H1 (cell line): ENCODE data around the gene YIPF5. TPM values are rescaled to one million over a fixed set of nuclear protein-coding genes. Genes with fewer than 3 reads are reported as not detected.

Experiments used
- CTCF ChIA-PET: fragments of 300-600 bp; sonication (Branson Sonifier 250); formaldehyde crosslinking; loops from one replicate; lab custom pipeline; 2021; ENCODE audit not compliant: partially characterized antibody; lab: Charles Lee
- POLR2A ChIA-PET: fragments of 300-600 bp; sonication (Branson Sonifier 250); formaldehyde crosslinking; loops from one replicate; lab custom pipeline; 2021; ENCODE audit warnings: inconsistent platforms; ENCODE audit not compliant: partially characterized antibody; lab: Charles Lee
- DNase-seq, 2 experiments: peaks; one replicate each; pipeline versions ENCODE4 v3.0.0 to v3.0.0-alpha.2; 2010 to 2022; ENCODE audit warnings: low spot score in 2 of 2, low read depth in 1 of 2, mixed read lengths in 1 of 2
- FAIRE-seq: peaks from 2 replicates; lab custom pipeline; 2011; peaks lifted over from hg19 to GRCh38; lab: Jason Lieb, UNC
- H2AFZ ChIP-seq: 2 replicates; pipeline ENCODE4 v1.8.1; 2012; ENCODE audit warnings: low read length, inconsistent platforms
- H2AK5ac ChIP-seq: 2 replicates; pipeline ENCODE4 v1.6.1; 2013; ENCODE audit warnings: low read depth, low read length
- H2BK120ac ChIP-seq: replicated peaks from 2 replicates; pipeline ENCODE3; 2013; ENCODE audit warnings: low read depth, low read length, inconsistent platforms
- H2BK12ac ChIP-seq: 2 replicates; pipeline ENCODE4 v1.6.1; 2013; ENCODE audit warnings: low read depth, low read length
- H2BK15ac ChIP-seq: 2 replicates; pipeline ENCODE4 v1.6.1; 2013; ENCODE audit warnings: low read length
- H2BK20ac ChIP-seq: 2 replicates; pipeline ENCODE4 v1.6.1; 2013; ENCODE audit warnings: low read length
- H2BK5ac ChIP-seq: 2 replicates; pipeline ENCODE4 v1.6.1; 2013; ENCODE audit warnings: low read depth, low read length
- H3K14ac ChIP-seq: 2 replicates; pipeline ENCODE4 v1.6.1; 2013; ENCODE audit warnings: inconsistent platforms; ENCODE audit not compliant: insufficient read length
- H3K18ac ChIP-seq: 2 replicates; pipeline ENCODE4 v1.6.1; 2013; ENCODE audit warnings: low read length; ENCODE audit errors: extremely low read depth
- H3K23ac ChIP-seq: 2 replicates; pipeline ENCODE4 v1.6.1; 2013; ENCODE audit warnings: inconsistent platforms; ENCODE audit not compliant: insufficient read length
- H3K23me2 ChIP-seq: 2 replicates; pipeline ENCODE4 v1.6.1; 2013; ENCODE audit warnings: low read depth, low read length
- H3K27ac ChIP-seq: 2 replicates; pipeline ENCODE4 v1.6.1; 2011; ENCODE audit warnings: low read depth, low read length, inconsistent platforms
- H3K27me3 ChIP-seq, 4 experiments: replicated peaks in 1 of 4; 1 replicate in 1 of 4; 2 replicates in 3 of 4; pipeline versions ENCODE4 v1.6.1 to v1.8.1; 2011 to 2013; ENCODE audit warnings: low read length in 3 of 4, mild to moderate bottlenecking in 3 of 4, inconsistent platforms in 2 of 4, mixed read lengths in 2 of 4, moderate library complexity in 1 of 4; ENCODE audit not compliant: control insufficient read depth in 3 of 4, insufficient read depth in 3 of 4; ENCODE audit errors: extremely low read depth in 1 of 4
- H3K36me3 ChIP-seq, 4 experiments: 2 replicates each; pipeline versions ENCODE4 v1.6.1 to v1.8.1; 2011 to 2013; ENCODE audit warnings: mild to moderate bottlenecking in 4 of 4, low read length in 3 of 4, moderate library complexity in 2 of 4, control low read depth in 1 of 4, inconsistent platforms in 1 of 4; ENCODE audit not compliant: insufficient read depth in 4 of 4, control insufficient read depth in 2 of 4
- H3K4ac ChIP-seq: replicated peaks from 2 replicates; pipeline ENCODE3; 2013; ENCODE audit warnings: low read length, low read depth, mixed read lengths, inconsistent platforms; ENCODE audit not compliant: insufficient read length
- H3K4me1 ChIP-seq, 4 experiments: replicated peaks in 1 of 4; 1 replicate in 1 of 4; 2 replicates in 3 of 4; pipeline versions ENCODE4 v1.6.1 to v1.8.1; 2011 to 2013; ENCODE audit warnings: low read length in 3 of 4, inconsistent platforms in 2 of 4, mixed read lengths in 1 of 4; ENCODE audit not compliant: insufficient read depth in 4 of 4, control insufficient read depth in 3 of 4
- H3K4me2 ChIP-seq, 2 experiments: 2 replicates each; pipeline versions ENCODE4 v1.6.1 to v1.8.1; 2011 to 2013; ENCODE audit warnings: low read depth in 2 of 2, low read length in 2 of 2, control low read depth in 1 of 2, inconsistent platforms in 1 of 2, mild to moderate bottlenecking in 1 of 2; ENCODE audit not compliant: insufficient read depth in 1 of 2
- H3K4me3 ChIP-seq, 4 experiments: fragments of 200-600, 300-600 bp in 1 of 4; sonication (generic), shearing (Covaris generic), sonication (Bioruptor Twin) in 1 of 4; 2 replicates each; pipeline versions ENCODE4 v1.5.1 to v1.8.1; 2011 to 2016; ENCODE audit warnings: low read length in 4 of 4, low read depth in 3 of 4, control low read depth in 2 of 4, inconsistent platforms in 2 of 4, mild to moderate bottlenecking in 2 of 4, mixed read lengths in 1 of 4, moderate library complexity in 1 of 4; ENCODE audit not compliant: insufficient read depth in 2 of 4; ENCODE audit errors: extremely low read depth in 1 of 4
- H3K56ac ChIP-seq: replicated peaks from 2 replicates; pipeline ENCODE3; 2013; ENCODE audit warnings: low read depth, mild to moderate bottlenecking, mixed read lengths, low read length, inconsistent platforms; ENCODE audit not compliant: insufficient read length
- H3K79me1 ChIP-seq: 2 replicates; pipeline ENCODE4 v1.6.1; 2013; ENCODE audit warnings: low read depth, low read length, control low read depth
- H3K79me2 ChIP-seq, 2 experiments: 2 replicates each; pipeline versions ENCODE4 v1.6.1 to v1.8.1; 2012 to 2013; ENCODE audit warnings: low read length in 2 of 2, mild to moderate bottlenecking in 2 of 2, inconsistent platforms in 1 of 2; ENCODE audit not compliant: insufficient read depth in 2 of 2, control insufficient read depth in 1 of 2
- H3K9ac ChIP-seq, 4 experiments: replicated peaks in 1 of 4; 1 replicate in 1 of 4; 2 replicates in 3 of 4; pipeline versions ENCODE4 v1.6.1 to v1.8.1; 2011 to 2013; ENCODE audit warnings: low read depth in 3 of 4, low read length in 3 of 4, control low read depth in 2 of 4, mild to moderate bottlenecking in 2 of 4, moderate library complexity in 2 of 4, inconsistent platforms in 1 of 4; ENCODE audit errors: extremely low read depth in 1 of 4
- H3K9me3 ChIP-seq, 2 experiments: 2 replicates each; pipeline versions ENCODE4 v1.6.1 to v1.8.1; 2012 to 2013; ENCODE audit warnings: mild to moderate bottlenecking in 2 of 2, moderate library complexity in 2 of 2, control low read depth in 1 of 2, inconsistent platforms in 1 of 2, low read depth in 1 of 2, low read length in 1 of 2, mixed read lengths in 1 of 2; ENCODE audit not compliant: insufficient read depth in 2 of 2
- H4K20me1 ChIP-seq, 2 experiments: replicated peaks in 1 of 2; 2 replicates each; pipeline versions ENCODE3 to v1.8.1; 2011 to 2013; ENCODE audit warnings: inconsistent platforms in 2 of 2, low read length in 2 of 2, mild to moderate bottlenecking in 1 of 2; ENCODE audit not compliant: insufficient read depth in 2 of 2, control insufficient read depth in 1 of 2
- H4K5ac ChIP-seq: 2 replicates; pipeline ENCODE4 v1.6.1; 2013; ENCODE audit warnings: low read length, low read depth, mixed read lengths, inconsistent platforms; ENCODE audit not compliant: insufficient read length
- H4K8ac ChIP-seq: 2 replicates; pipeline ENCODE4 v1.8.0; 2013; ENCODE audit warnings: mild to moderate bottlenecking, moderate library complexity, low read length, inconsistent platforms; ENCODE audit not compliant: insufficient read depth; ENCODE audit errors: extremely low read depth
- H4K91ac ChIP-seq: replicated peaks from 2 replicates; pipeline ENCODE3; 2013; ENCODE audit warnings: low read length, mixed read lengths, inconsistent platforms; ENCODE audit not compliant: insufficient read length
- BACH1 ChIP-seq: IDR thresholded peaks from 2 replicates; pipeline ENCODE4 v1.6.1; 2012; ENCODE audit warnings: low read length, improper control_type of control experiment
- CHD1 ChIP-seq: IDR thresholded peaks from 2 replicates; pipeline ENCODE4 v1.6.1; 2012; ENCODE audit warnings: low read depth, low read length, improper control_type of control experiment
- CHD2 ChIP-seq: IDR thresholded peaks from 2 replicates; pipeline ENCODE4 v1.6.1; 2012; ENCODE audit warnings: low read length, improper control_type of control experiment
- CREB1 ChIP-seq: IDR thresholded peaks from 2 replicates; pipeline ENCODE4 v1.6.1; 2012; ENCODE audit warnings: inconsistent platforms
- GTF2F1 ChIP-seq: IDR thresholded peaks from 2 replicates; pipeline ENCODE4 v1.6.1; 2012; ENCODE audit warnings: low read depth, low read length, improper control_type of control experiment, borderline replicate concordance
- JUND ChIP-seq: IDR thresholded peaks from 2 replicates; pipeline ENCODE4 v1.6.1; 2011; ENCODE audit warnings: mild to moderate bottlenecking, improper control_type of control experiment, low read length
- KDM1A ChIP-seq: fragments of 200-600, 300-600 bp; sonication (generic); IDR thresholded peaks from 2 replicates; pipeline ENCODE4 v1.7.1; 2016; ENCODE audit warnings: mild to moderate bottlenecking, low read length, borderline replicate concordance
- KDM4A ChIP-seq: IDR thresholded peaks from one replicate; pipeline ENCODE4 v1.7.1; 2012; ENCODE audit warnings: low read depth, mild to moderate bottlenecking, moderate library complexity, low read length, inconsistent platforms; ENCODE audit not compliant: severe bottlenecking
- RXRA ChIP-seq: IDR thresholded peaks from 2 replicates; pipeline ENCODE4 v1.6.1; 2011; ENCODE audit warnings: low read depth, mild to moderate bottlenecking, low read length, moderate library complexity; ENCODE audit not compliant: insufficient read depth
- SP4 ChIP-seq: IDR thresholded peaks from 2 replicates; pipeline ENCODE4 v1.6.1; 2012; ENCODE audit warnings: low read length, inconsistent platforms
- TAF7 ChIP-seq: optimal IDR thresholded peaks from 2 replicates; pipeline ENCODE3; 2011; ENCODE audit warnings: low read depth, mild to moderate bottlenecking, inconsistent platforms, low read length, moderate library complexity, borderline replicate concordance
- WGBS, 2 experiments: shearing (Covaris generic) in 1 of 2; methylation state at CpG; one replicate each; pipeline versions ENCODE4 v1.1.6 to v1.1.7; 2013 to 2015; ENCODE audit warnings: low lambda C conversion rate in 2 of 2, mixed read lengths in 2 of 2, inconsistent platforms in 1 of 2, low coverage in 1 of 2, missing lambda C conversion rate in 1 of 2; ENCODE audit not compliant: insufficient replicate concordance in 2 of 2, insufficient coverage in 1 of 2, insufficient read length in 1 of 2; ENCODE audit errors: extremely low coverage in 1 of 2, missing lambda C conversion rate in 1 of 2; 5-methylcytosine and 5-hydroxymethylcytosine counted together
- polyA plus RNA-seq, 7 experiments: library from polyadenylated mRNA; depleted of rRNA in 3 of 7; stranded (reverse) in 5 of 7; unstranded in 2 of 7; fragments of >200 nt in 5 of 7; fragments of 200-250 nt in 2 of 7; gene quantifications; 1 replicate in 5 of 7; 2 replicates in 1 of 7; 4 replicates in 1 of 7; pipeline versions ENCODE4 v1.2.1 to v1.2.3, GENCODE V29; 2011 to 2013; ENCODE audit warnings: missing spikeins in 2 of 7, mixed read lengths in 2 of 7
- total RNA-seq: library from RNA; stranded (reverse); fragmentation: NEBNext Ultra II Directional; extraction: Animal tissue kit (Norgen Biotek cat#: 25700); gene quantifications from 2 replicates; pipeline ENCODE4 v1.2.1, GENCODE V29; 2021
- TF ChIP-seq, protein P1 (sequence below): IDR thresholded peaks from 2 replicates; pipeline ENCODE4 v1.6.1; 2011; ENCODE audit warnings: low read length, improper control_type of control experiment
- TF ChIP-seq, protein P2 (sequence below): IDR thresholded peaks from 2 replicates; pipeline ENCODE4 v1.6.1; 2011; ENCODE audit warnings: low read depth, mild to moderate bottlenecking, low read length; ENCODE audit not compliant: insufficient read depth

YIPF5 gene
- total and polyA plus RNA-seq, 2 of the 8 experiments (the other 6 are each of a cell fraction or from before 2014, with no cell fraction given) = 27.6 to 33.6 TPM

DNA sequence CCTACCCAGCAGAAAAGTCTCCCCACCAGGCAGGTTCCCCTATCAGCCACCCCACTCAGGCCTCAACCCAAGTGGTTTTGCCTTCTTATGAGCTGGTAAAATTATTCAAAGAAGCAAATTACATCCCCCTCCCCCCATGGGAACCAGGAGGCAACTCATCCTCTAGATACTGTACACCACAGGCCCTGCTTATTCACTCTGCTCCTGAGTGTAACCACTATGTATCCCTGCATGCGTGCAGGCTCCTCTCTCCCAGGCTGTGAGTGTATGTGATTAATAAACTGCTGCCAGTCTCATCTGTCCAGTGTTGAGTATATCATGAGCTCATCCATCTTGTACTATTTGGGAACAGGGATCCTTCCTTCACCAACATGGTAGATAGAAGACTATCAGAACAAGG is 8.8 kb upstream of the YIPF5 start:
- Histone ChIP-seq H2BK15ac (no peak overlapping the region), H3K23me2 (no peaks in the 10 kb centered on the region), H3K18ac (no peak overlapping the region), H3K79me1 (no peaks in the 10 kb centered on the region), H3K4me1 (no peaks in the 10 kb centered on the region), H4K91ac (no peak overlapping the region), H3K4ac (no peak overlapping the region), H2BK120ac (no peak overlapping the region), H3K9ac (no peak overlapping the region), H3K23ac (no peak overlapping the region), H2BK12ac (no peak overlapping the region), H2AK5ac (no peak overlapping the region), H4K20me1 (no peaks in the 10 kb centered on the region), H2BK5ac (no peak overlapping the region), H3K14ac (no peak overlapping the region), H2BK20ac (no peak overlapping the region), H4K8ac (no peak overlapping the region), H4K5ac (no peak overlapping the region), H3K56ac (no peak overlapping the region), H3K9me3 (no peaks in the 10 kb centered on the region), H3K79me2 (no peaks in the 10 kb centered on the region), H3K36me3 (no peaks in the 10 kb centered on the region), H3K27me3 (no peaks in the 10 kb centered on the region), H2AFZ (no peak overlapping the region), H3K27ac (no peak overlapping the region), H3K4me2 (no peak overlapping the region), H3K4me3 (no peak overlapping the region)
- FAIRE-seq = no peak
- no peak for DNase-seq
- TF ChIP-seq, protein P1, sequence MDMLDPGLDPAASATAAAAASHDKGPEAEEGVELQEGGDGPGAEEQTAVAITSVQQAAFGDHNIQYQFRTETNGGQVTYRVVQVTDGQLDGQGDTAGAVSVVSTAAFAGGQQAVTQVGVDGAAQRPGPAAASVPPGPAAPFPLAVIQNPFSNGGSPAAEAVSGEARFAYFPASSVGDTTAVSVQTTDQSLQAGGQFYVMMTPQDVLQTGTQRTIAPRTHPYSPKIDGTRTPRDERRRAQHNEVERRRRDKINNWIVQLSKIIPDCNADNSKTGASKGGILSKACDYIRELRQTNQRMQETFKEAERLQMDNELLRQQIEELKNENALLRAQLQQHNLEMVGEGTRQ = no peak
- TF ChIP-seq KDM1A (no peak), BACH1 (no peak), TAF7 (no peak), CHD1 (no peak), JUND (no peak), KDM4A (no peak), RXRA (no peak), CHD2 (no peak), SP4 (no peak), GTF2F1 (no peak), CREB1 (no peak)
- TF ChIP-seq, protein P2, sequence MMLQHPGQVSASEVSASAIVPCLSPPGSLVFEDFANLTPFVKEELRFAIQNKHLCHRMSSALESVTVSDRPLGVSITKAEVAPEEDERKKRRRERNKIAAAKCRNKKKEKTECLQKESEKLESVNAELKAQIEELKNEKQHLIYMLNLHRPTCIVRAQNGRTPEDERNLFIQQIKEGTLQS = no peak
- ChIA-PET CTCF (interaction anchor here (0.7 kb wide), 1 partner anchor 12 kb away, joined by 3 read pairs; no protein-coding TSS in a partner anchor), POLR2A (interaction anchor here (0.6 kb wide), 1 partner anchor 977 kb away, joined by 3 read pairs; no protein-coding TSS in a partner anchor)
- 88% methylated on average over 1 of the region's 1 CpG; no CpG with 5 or more reads in 1 of the 2 experiments for WGBS, 2 experiments
